Heart right ventricle (tissue), 16 donors: ENCODE data around the gene IQSEC3. TPM values are rescaled to one million over a fixed set of nuclear protein-coding genes. Genes with fewer than 3 reads are reported as not detected.
A peak's percentile ranks its signal among the peaks of the same experiment; 100 is the strongest.

Source experiments
- ATAC-seq, 8 donors: fragments of 200-7000 bp; cut with Tn5 transposase; one replicate each; pipeline ENCODE4 v1.9.1; 2020; ENCODE audit warnings: mild to moderate bottlenecking in 8 of 8, moderate library complexity in 8 of 8, moderate number of reproducible peaks in 1 of 8
- DNase-seq, 2 donors: peaks; one replicate each; pipeline ENCODE4 v3.0.0-alpha.2; 2020
- H3K27ac ChIP-seq, 10 donors: fragments of 200-600 bp; sonication (generic) in 2 of 10; one replicate each; pipeline versions ENCODE4 v1.5.0 to v1.8.0; 2020 to 2022; ENCODE audit warnings: mild to moderate bottlenecking in 3 of 10
- H3K27me3 ChIP-seq, 7 donors: fragments of 200-600 bp; one replicate each; pipeline ENCODE4 v1.8.0; 2021 to 2022; ENCODE audit warnings: mild to moderate bottlenecking in 2 of 7
- H3K36me3 ChIP-seq, 9 donors: fragments of 200-600 bp; sonication (generic) in 1 of 9; one replicate each; pipeline versions ENCODE4 v1.5.0 to v1.8.0; 2020 to 2022; ENCODE audit warnings: mild to moderate bottlenecking in 2 of 9
- H3K4me1 ChIP-seq, 9 donors: fragments of 200-600 bp; sonication (generic) in 1 of 9; one replicate each; pipeline versions ENCODE4 v1.5.0 to v1.8.0; 2020 to 2022; ENCODE audit warnings: mild to moderate bottlenecking in 4 of 9
- H3K4me3 ChIP-seq, 10 donors: fragments of 200-600 bp; sonication (generic) in 2 of 10; one replicate each; pipeline versions ENCODE4 v1.5.0 to v1.8.0; 2020 to 2022; ENCODE audit warnings: mild to moderate bottlenecking in 7 of 10, moderate library complexity in 2 of 10
- H3K9me3 ChIP-seq, 11 donors: fragments of 200-600 bp in 10 of 11; sonication (generic) in 2 of 11; one replicate each; pipeline versions ENCODE4 v1.5.0 to v1.8.0; 2013 to 2022; ENCODE audit warnings: mild to moderate bottlenecking in 2 of 11, control low read depth in 1 of 11, moderate library complexity in 1 of 11
- CTCF ChIP-seq, 9 donors: fragments of 200-600 bp; sonication (generic) in 2 of 9; IDR thresholded peaks; one replicate each; pipeline versions ENCODE4 v1.5.0 to v1.8.0; 2021 to 2022; ENCODE audit warnings: antibody characterized with exemption in 9 of 9, mild to moderate bottlenecking in 5 of 9, moderate library complexity in 1 of 9
- WGBS, 2 donors: extraction: QIAGEN DNeasy Blood & Tissue Kit; methylation state at CpG; one replicate each; pipeline ENCODE4 v1.1.7; 2013; ENCODE audit warnings: inconsistent platforms in 1 of 2; 5-methylcytosine and 5-hydroxymethylcytosine counted together
- intact Hi-C, 10 donors: fragments of 100-400 bp; cut with DNase I; formaldehyde crosslinking; loops; one replicate each; pipeline versions ENCODE4 v1.11.1 to v1.14.2; 2022
- polyA plus RNA-seq, 2 donors: library from polyadenylated mRNA; stranded (reverse); fragments of 200-250 nt; gene quantifications; one replicate each; pipeline ENCODE4 v1.2.3, GENCODE V29; 2013
- total RNA-seq, 10 donors: library from RNA; stranded (reverse); fragmentation: NEBNext Ultra II Directional in 3 of 10; extraction: Animal tissue kit (Norgen Biotek cat#: 25700) in 3 of 10; gene quantifications; one replicate each; pipeline versions ENCODE4 v1.2.1 to v1.2.4, GENCODE V29; 2021 to 2023
- donor health status: Arrhythmogenic right ventricular cardiomyopathy.
- donor health status: ischemic (EF 13 %, LVEDD 7.1; RV severe dilation, severe dysfunction).
- donor health status: healthy with polysubstance abuse.
- donor health status: DM: no; HTN: yes; CAD: no.
- donor health status: DM: no; HTN: no; CAD: no.
- donor health status: ischemic (EF 25% LVEDD 6.9; RV normal size, moderate dysfunction).
- donor health status: ischemic (EF 25% LVEDD 5.7; RV mildly dilated, moderate dysfunction).
- donor health status: healthy.
- donor health status: DM: yes; HTN: yes; CAD: no.
- donor health status: Ischemic cardiomyopathy.
- donor health status: ischemic (EF 35%, LVEDD 5.7; RV mildly dilated, moderate dysfunction).
- donor health status: nonischemic (EF 11% LVEDD 7.7; RV severe dilation, severe dysfunction).
- donor health status: DM: yes; HTN: yes; CAD: no.
- donor health status: PGD.
- donor health status: ischemic (EF 29% LVEDD 5.4; RV normal size, mild dysfunction).
- donor health status: nonischemic (EF 23%, LVEDD 6.1; RV moderate dilation, normal function).

IQSEC3 gene
- total and polyA plus RNA-seq, 12 donors: 0.30 to 2.7 (median 1.1) TPM

GRCh38 chr12:211639-212414 lies 145.3 kb downstream of the IQSEC3 start:
- intact Hi-C loops: no loop called here
- Histone ChIP-seq H3K27ac (peak overlapping the region in 1 of 10 donors; percentile 78), H3K36me3 (no peaks in the 10 kb centered on the region), H3K9me3 (no peaks in the 10 kb centered on the region), H3K4me3 (peak overlapping the region in 1 of 10 donors; percentile 38), H3K27me3 (peaks cover 0 to 22% (median 12%) of the 10 kb centered on the region in 7 donors), H3K4me1 (peaks cover 0 to 26% (median 0%) of the 10 kb centered on the region in 9 donors)
- peak in 1 of 8 donors; percentile 16 for ATAC-seq
- no peak for TF ChIP-seq CTCF (IDR thresholded peaks at IDR 0.05)
- WGBS, 2 donors: 87 to 91% methylated on average over 16 of the region's 16 CpGs
- DNase-seq: no peak

GRCh38 chr12:212415-212714 lies 145.8 kb downstream of the IQSEC3 start:
- intact Hi-C loops: no loop called here
- peak overlapping the region in 2 of 10 donors; percentile 8 to 38 for H3K4me3 ChIP-seq
- peaks cover 0 to 26% (median 0%) of the 10 kb centered on the region in 9 donors for H3K4me1 ChIP-seq
- ATAC-seq (peak in 1 of 8 donors; percentile 23), DNase-seq (no peak)
- H3K36me3 ChIP-seq: no peaks in the 10 kb centered on the region
- peak overlapping the region in 1 of 10 donors; percentile 78 for H3K27ac ChIP-seq
- no peak for TF ChIP-seq CTCF (IDR thresholded peaks at IDR 0.05)
- WGBS, 2 donors: 79 to 88% methylated on average over 8 of the region's 8 CpGs
- H3K9me3 ChIP-seq: no peaks in the 10 kb centered on the region
- H3K27me3 ChIP-seq: peaks cover 0 to 18% (median 12%) of the 10 kb centered on the region in 7 donors

GRCh38 chr12:212715-213526 lies 146.4 kb downstream of the IQSEC3 start:
- DNase-seq (peak in 1 of 2 donors; percentile 45), ATAC-seq (peak in 3 of 8 donors; percentile 9 to 44 (median 19))
- intact Hi-C loops: no loop called here
- peaks cover 0 to 18% (median 12%) of the 10 kb centered on the region in 7 donors for H3K27me3 ChIP-seq
- no peak for TF ChIP-seq CTCF (IDR thresholded peaks at IDR 0.05)
- H3K9me3 ChIP-seq: no peaks in the 10 kb centered on the region
- peak overlapping the region in 1 of 10 donors; percentile 78 for H3K27ac ChIP-seq
- 59 to 65% methylated on average over 22 of the region's 22 CpGs for WGBS, 2 donors
- peak overlapping the region in 2 of 10 donors; percentile 8 to 38 for H3K4me3 ChIP-seq
- no peaks in the 10 kb centered on the region for H3K36me3 ChIP-seq
- H3K4me1 ChIP-seq: peaks cover 0 to 26% (median 0%) of the 10 kb centered on the region in 9 donors

- peaks cover 0 to 26% (median 0%) of the 10 kb centered on the region in 9 donors for H3K4me1 ChIP-seq
- WGBS, 2 donors: 59 to 71% methylated on average over 12 of the region's 12 CpGs
- DNase-seq (no peak), ATAC-seq (peak in 3 of 8 donors; percentile 7 to 19 (median 19))
- no peak for TF ChIP-seq CTCF (IDR thresholded peaks at IDR 0.05)
- no peaks in the 10 kb centered on the region for H3K9me3 ChIP-seq
- H3K27me3 ChIP-seq: peaks cover 0 to 18% (median 12%) of the 10 kb centered on the region in 7 donors
- H3K27ac ChIP-seq: no peak overlapping the region
- H3K36me3 ChIP-seq: no peaks in the 10 kb centered on the region
- intact Hi-C loops: no loop called here
- peak overlapping the region in 1 of 10 donors; percentile 38 for H3K4me3 ChIP-seq
Observed at GRCh38 chr12:213527-213932, 147.0 kb downstream of the IQSEC3 start.
